T-helper 2 cell treated with Interferon-gamma antibody and Interleukin-4, amounts not matched to agents 100 ng/mL and 5 ng/mL, for 36 hours (primary cell): ENCODE measurements around the gene TMED8. TPM values are rescaled to one million over a fixed set of nuclear protein-coding genes. Genes with fewer than 3 reads are reported as not detected.

Source experiments
- intact Hi-C: fragments of 100-400 bp; cut with micrococcal nuclease; formaldehyde crosslinking; loops from one replicate; pipeline ENCODE4 v1.15.1; 2023
- total RNA-seq: library from RNA; stranded (reverse); gene quantifications from 2 replicates; pipeline ENCODE4 v1.2.3, GENCODE V29; 2022

The TMED8 gene
- total RNA-seq, 1 donor from 2014 or later: 19.9 TPM

DNA sequence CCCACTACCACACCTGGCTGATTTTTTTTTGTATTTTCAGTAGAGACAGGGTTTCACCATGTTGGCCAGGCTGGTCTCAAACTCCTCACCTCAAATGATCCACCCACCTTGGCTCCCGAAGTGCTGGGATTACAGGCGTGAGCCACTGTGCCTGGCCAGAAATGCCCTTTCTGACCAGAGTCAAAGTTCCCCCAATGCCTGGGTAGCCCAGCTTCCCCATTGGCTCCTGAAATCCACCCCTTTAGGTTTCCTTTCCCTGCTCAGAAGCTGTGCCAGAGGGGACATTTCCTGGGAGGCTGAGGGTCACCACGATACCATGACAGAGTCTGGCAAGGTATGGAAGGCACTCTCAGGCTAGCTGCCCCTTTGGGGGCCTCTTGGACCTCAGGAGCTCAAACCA, 52.6 kb downstream of the TMED8 start:
- intact Hi-C loops: loop anchor here (5.0 to 10.0 kb wide), 2 partner anchors 481 to 562 kb away; partner anchors contain the start of genes ADCK1 and VASH1

DNA sequence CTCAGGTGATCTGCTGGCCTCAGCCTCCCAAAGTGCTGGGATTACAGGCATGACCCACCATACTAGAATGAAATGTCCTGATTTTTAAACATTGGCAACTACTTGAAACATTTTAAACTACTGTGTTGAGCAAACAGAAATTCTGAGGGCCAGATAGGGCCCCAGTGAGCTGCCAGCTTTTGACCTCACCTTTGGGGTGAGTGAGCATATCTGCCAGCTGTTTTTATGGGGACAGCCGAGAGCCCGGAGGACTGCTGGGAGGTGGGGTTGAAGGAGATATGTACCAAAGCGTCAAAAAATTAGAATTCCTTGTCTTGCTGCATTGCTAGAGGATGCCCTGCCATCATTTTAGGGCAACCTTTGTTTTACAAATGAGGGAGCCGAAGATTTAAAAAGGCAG, 53.3 kb downstream of the TMED8 start:
- intact Hi-C loops: loop anchor here (5.0 to 10.0 kb wide), 2 partner anchors 481 to 561 kb away; partner anchors contain the start of genes ADCK1 and VASH1

DNA sequence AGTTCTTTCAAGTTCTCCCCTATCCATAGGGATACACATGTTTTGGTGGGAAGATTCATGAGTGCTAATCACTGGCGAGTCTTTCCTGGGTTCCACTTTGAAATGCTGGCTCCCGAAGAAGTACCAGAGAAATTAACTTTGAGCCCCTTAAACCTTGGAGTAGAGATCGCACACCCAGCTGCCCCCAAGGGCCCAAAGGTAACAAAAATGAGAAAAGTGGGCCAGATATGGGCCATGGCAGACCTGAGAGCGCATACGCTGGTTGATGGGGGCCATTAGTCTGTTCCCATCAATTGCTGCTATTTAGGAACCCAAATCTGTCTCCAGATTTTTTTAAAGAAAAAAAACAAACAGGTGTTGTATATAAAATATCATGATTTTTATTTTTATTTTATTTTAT, 53.9 kb downstream of the TMED8 start:
- intact Hi-C loops: loop anchor here (5.0 to 10.0 kb wide), 2 partner anchors 482 to 561 kb away; partner anchors contain the start of genes ADCK1 and VASH1

GRCh38 chr14:77322250-77322902, 54.5 kb downstream of the TMED8 start:
- intact Hi-C loops: loop anchor here (5.0 to 10.0 kb wide), 2 partner anchors 482 to 560 kb away; partner anchors contain the start of genes ADCK1 and VASH1

GRCh38 chr14:77320238-77320935, 56.5 kb downstream of the TMED8 start, which contains the start of gene POMT2:
POMT2 (minus strand) TSS chr14:77320883; CDS start chr14:77320681, 202 bp downstream.
- intact Hi-C loops: loop anchor here (1.0 to 10.0 kb wide), 8 partner anchors 17 to 1168 kb away; partner anchors contain the start of genes ADCK1, ALKBH1, CIPC and IRF2BPL

GRCh38 chr14:77319422-77319821, 57.5 kb downstream of the TMED8 start:
- intact Hi-C loops: loop anchor here (10.0 kb wide), 1 partner anchor 445 kb away; no protein-coding TSS in a partner anchor

GRCh38 chr14:77318756-77319155, 58.1 kb downstream of the TMED8 start:
- intact Hi-C loops: loop anchor here (10.0 kb wide), 1 partner anchor 444 kb away; no protein-coding TSS in a partner anchor

DNA sequence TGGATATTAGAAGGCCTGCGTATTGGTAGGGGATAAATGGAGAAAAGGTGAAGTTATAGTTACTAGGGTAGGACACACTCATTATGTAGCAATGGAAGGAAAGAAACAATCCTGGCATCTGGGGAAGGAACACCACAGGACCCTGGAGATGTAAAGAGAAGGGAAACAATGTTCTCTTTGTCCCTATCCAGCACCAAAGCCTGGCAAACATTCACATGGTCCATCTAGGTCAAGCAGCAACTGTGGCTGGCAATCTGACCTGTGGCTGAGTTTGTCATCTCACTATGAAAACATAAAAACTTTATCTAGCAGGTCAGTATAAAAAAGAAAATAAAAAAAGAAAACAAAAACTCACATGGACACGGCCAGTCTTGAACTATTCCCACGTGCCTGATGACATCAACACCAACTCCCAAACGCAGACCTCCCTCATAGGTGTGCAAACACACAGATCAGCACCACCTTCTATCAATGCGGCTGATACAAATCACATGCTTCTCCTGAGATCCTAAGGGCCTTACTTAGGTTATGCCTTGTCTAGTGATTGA, 58.8 kb downstream of the TMED8 start:
- intact Hi-C loops: loop anchor here (10.0 kb wide), 1 partner anchor 443 kb away; no protein-coding TSS in a partner anchor

DNA sequence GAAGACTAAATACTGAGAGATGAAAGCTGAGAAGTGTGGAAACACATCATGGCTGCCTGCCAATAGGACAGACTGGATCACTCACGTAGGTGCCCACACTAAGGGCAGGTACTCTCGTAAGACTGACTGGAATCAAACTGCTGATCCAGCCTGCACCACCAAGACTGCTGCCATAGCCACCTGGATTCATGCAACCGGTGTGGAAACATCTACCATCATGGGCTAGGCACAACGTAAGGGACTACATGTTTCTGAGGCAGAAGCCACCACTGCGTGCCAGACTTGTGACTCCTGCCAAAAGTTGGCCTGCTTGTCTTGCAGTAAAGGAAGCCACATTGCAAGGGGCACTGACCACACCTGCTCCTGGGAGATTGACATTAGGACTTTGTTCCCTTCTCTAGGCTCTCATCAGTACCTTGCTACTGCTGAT, 60.0 kb downstream of the TMED8 start:
- intact Hi-C loops: loop anchor here (1.0 to 10.0 kb wide), 2 partner anchors 165 to 442 kb away; no protein-coding TSS in a partner anchor

DNA sequence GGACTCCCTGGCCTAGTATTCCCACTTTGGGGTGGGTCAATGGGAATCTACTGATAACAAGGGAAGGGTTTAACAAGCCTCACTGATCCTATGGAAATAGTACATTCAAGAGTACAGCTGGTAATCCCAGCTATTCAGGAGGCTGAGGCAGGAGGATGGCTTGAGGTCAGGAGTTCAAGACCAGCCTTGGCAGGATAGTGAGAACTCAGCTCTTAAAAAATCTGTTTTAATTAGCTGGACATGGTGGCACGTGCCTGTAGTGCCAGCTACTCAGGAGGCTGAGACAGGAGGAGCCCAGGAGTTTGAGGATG, 60.7 kb downstream of the TMED8 start:
- intact Hi-C loops: loop anchor here (1.0 to 10.0 kb wide), 2 partner anchors 164 to 441 kb away; no protein-coding TSS in a partner anchor

DNA sequence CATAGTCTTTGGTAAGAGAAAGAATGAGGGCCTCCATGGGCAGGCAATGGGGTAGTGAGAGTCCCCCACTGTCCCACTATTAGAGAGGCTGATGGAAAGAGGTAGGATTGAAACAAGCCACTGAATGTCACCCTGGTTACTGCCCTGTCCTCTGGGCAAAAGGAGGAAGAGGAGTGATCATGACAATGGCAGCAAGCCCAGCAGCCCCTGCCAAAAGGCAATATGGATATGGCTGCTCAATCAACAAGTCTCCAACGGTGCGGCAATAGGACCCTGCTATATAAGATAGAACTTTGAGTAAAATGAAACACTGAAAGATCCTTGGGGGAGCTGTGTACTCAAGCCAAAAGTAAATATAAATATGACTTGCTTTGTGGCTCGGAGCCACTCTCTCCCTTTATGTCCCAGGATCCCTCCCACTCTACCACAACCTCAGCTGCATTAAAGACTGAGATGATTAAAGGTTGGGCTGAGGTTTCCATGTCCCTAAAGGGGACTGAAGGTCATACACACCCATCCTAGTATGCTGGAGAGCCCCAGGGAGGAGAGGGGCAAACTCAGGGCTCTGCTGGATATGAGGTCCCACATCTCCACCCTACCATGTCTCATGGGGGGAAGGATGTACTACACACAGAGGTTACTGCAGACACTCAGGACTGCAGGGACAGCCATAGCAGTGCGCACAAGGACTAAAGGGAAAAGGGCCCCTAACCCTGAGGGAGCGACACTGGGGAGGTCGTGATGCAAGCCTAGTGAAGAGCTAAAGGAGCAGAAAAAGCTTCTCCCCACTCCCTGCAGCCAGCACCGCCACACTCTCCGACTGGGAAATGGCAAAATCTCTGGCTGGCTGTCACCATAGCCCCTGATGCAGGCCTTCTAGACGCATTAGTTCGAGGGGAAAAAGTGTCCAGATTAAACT, 62.1 kb downstream of the TMED8 start:
- intact Hi-C loops: loop anchor here (10.0 kb wide), 1 partner anchor 440 kb away; no protein-coding TSS in a partner anchor

GRCh38 chr14:77314043-77314442, 62.9 kb downstream of the TMED8 start:
- intact Hi-C loops: loop anchor here (10.0 kb wide), 1 partner anchor 439 kb away; no protein-coding TSS in a partner anchor

GRCh38 chr14:77313371-77313770, 63.5 kb downstream of the TMED8 start:
- intact Hi-C loops: loop anchor here (10.0 kb wide), 1 partner anchor 439 kb away; no protein-coding TSS in a partner anchor

GRCh38 chr14:77311217-77311616, 65.7 kb downstream of the TMED8 start:
- intact Hi-C loops: loop anchor here (10.0 kb wide), 1 partner anchor 436 kb away; no protein-coding TSS in a partner anchor

DNA sequence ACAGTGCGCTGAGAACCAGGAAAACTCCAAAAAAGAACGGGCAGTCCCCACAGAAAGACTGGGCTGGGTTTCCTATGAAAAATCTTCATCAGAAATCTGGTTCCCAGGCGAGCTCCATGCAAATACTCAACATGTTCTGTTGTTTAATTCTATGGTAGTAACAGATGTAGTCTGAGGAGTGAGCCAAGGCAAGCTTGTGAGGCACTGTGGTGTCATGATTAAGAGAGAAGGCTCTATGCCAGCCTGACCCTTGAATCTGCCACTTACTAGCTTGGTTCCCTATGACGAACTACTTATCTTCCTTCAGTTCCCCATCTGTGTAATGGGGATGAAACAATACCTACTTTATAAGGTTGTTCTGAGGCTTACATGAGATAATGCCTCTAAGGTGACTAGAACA, 66.9 kb downstream of the TMED8 start:
- intact Hi-C loops: loop anchor here (10.0 kb wide), 1 partner anchor 435 kb away; no protein-coding TSS in a partner anchor

GRCh38 chr14:77309131-77309530, 67.8 kb downstream of the TMED8 start:
- intact Hi-C loops: no loop called here

DNA sequence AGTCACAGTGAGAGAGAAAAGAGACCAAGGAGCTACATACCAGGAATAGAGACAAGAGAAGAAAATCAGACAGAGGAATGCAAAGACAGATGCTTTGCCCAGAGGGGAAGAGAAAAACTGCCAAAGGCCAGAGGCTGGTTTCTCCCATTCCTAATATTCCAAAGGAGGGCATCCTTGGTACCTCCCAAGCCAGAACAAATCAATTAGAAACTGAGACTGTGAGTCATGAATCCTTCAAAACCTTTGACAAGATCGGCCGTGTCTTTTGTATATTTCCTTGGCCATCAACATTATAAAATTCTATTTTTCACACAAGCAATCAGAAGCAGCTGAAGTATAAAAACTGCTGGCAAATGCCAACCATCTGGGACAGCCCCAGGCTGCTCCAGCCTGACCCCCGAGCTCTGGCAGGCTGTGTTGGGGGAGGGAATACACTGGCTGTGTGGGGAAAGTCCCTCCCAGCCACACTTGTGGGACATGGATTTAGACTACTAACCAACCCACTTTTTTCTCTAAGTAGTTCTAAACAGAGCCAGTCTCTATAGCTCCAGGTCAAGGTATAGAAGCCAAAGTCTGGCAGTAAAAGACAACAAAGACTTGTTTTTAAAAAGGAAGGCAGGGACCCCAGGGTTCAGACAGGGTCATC, 69.9 kb downstream of the TMED8 start:
- intact Hi-C loops: no loop called here

DNA sequence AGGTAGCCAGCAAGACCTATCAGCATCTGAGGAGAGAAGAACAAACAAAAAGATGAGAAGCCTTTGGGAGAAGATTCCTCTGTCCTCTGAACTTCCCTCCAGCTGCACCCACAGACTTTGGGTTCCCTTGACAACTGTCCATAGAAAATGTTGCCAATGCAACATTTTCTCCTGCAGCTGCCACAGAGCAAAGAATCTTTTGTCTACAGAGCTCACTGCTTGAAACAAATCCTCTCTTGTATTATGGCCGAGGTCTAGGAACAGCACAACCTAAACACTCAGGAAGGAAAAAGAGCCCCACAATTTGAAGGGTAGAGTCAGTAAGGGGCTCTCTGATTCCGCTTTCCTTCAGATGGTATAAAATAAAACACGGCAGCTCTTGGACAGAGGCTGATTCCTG, 70.5 kb downstream of the TMED8 start:
- intact Hi-C loops: no loop called here

- intact Hi-C loops: no loop called here
Observed at GRCh38 chr14:77305696-77306095, 71.2 kb downstream of the TMED8 start.
